ENCODE data around the gene HNRNPD.
A peak's percentile ranks its signal among the peaks of the same experiment; 100 is the strongest.
"Not testable (repeated sequence)": the region's sequence is repeated elsewhere in the genome, so short reads cannot be mapped to it uniquely, and the experiment has no call there.

Gene HNRNPD

GRCh38 chr4:82372517-82373485 is 990 bp downstream of the HNRNPD start:
- DNase-seq (ENCODE audit: low read depth in 2 of 2) = peak; percentile 58 to 85

GRCh38 chr4:82371497-82371896 is 2.3 kb downstream of the HNRNPD start:
- no peak for DNase-seq (ENCODE audit: low read depth in 2 of 2)

- DNase-seq (ENCODE audit: low read depth in 2 of 2) = no peak
These were observed 6.2 kb downstream of the HNRNPD start for GRCh38 chr4:82367438-82368097.

GRCh38 chr4:82366431-82366830 is 7.4 kb downstream of the HNRNPD start:
- DNase-seq (ENCODE audit: low read depth in 2 of 2) = not testable (repeated sequence)

- DNase-seq (ENCODE audit: low read depth in 2 of 2) = no peak
These were observed 9.8 kb downstream of the HNRNPD start for GRCh38 chr4:82363896-82364487.

GRCh38 chr4:82362565-82362964 is 11.2 kb downstream of the HNRNPD start:
- DNase-seq (ENCODE audit: low read depth in 2 of 2) = no peak

- DNase-seq (ENCODE audit: low read depth in 2 of 2) = no peak
These were observed 13.3 kb downstream of the HNRNPD start for GRCh38 chr4:82360298-82361177.

GRCh38 chr4:82358847-82359246 is 14.9 kb downstream of the HNRNPD start:
- DNase-seq (ENCODE audit: low read depth in 2 of 2) = no peak

- no peak for DNase-seq (ENCODE audit: low read depth in 2 of 2)
These were observed 16.2 kb downstream of the HNRNPD start for GRCh38 chr4:82357640-82358039.

GRCh38 chr4:82354788-82355187 is 19.0 kb downstream of the HNRNPD start:
- no peak for DNase-seq (ENCODE audit: low read depth in 2 of 2)

- DNase-seq (ENCODE audit: low read depth in 2 of 2) = no peak
These were observed 20.9 kb downstream of the HNRNPD start for GRCh38 chr4:82352825-82353366.

- no peak for DNase-seq (ENCODE audit: low read depth in 2 of 2)
These were observed 21.5 kb downstream of the HNRNPD start for GRCh38 chr4:82352118-82352824.

- DNase-seq (ENCODE audit: low read depth in 2 of 2) = no peak
These were observed 27.7 kb downstream of the HNRNPD start for GRCh38 chr4:82346126-82346525.

GRCh38 chr4:82335043-82335442 is 38.7 kb downstream of the HNRNPD start:
- DNase-seq (ENCODE audit: low read depth in 2 of 2) = no peak

GRCh38 chr4:82333641-82334040 is 40.1 kb downstream of the HNRNPD start:
- not testable (repeated sequence) for DNase-seq (ENCODE audit: low read depth in 2 of 2)

GRCh38 chr4:82331814-82332213 is 42.0 kb downstream of the HNRNPD start:
- DNase-seq (ENCODE audit: low read depth in 2 of 2) = no peak

GRCh38 chr4:82320351-82320750 is 53.4 kb downstream of the HNRNPD start:
- no peak for DNase-seq (ENCODE audit: low read depth in 2 of 2)

- DNase-seq (ENCODE audit: low read depth in 2 of 2) = not testable (repeated sequence)
These were observed 70.7 kb downstream of the HNRNPD start for GRCh38 chr4:82303063-82303462.
